Kidney tubule cell (primary cell): ENCODE data around the gene ESR2.
"Not testable (repeated sequence)": the region's sequence is repeated elsewhere in the genome, so short reads cannot be mapped to it uniquely, and the experiment has no call there.

Experiments used
- DNase-seq: peaks from one replicate; pipeline ENCODE4 v3.0.0-alpha.2; 2018; ENCODE audit warnings: low spot score

The ESR2 gene

GRCh38 chr14:64196814-64197411 lies 97.3 kb downstream of the ESR2 start:
- no peak for DNase-seq

- no peak for DNase-seq
Observed at GRCh38 chr14:64196056-64196455, 98.1 kb downstream of the ESR2 start.

DNA sequence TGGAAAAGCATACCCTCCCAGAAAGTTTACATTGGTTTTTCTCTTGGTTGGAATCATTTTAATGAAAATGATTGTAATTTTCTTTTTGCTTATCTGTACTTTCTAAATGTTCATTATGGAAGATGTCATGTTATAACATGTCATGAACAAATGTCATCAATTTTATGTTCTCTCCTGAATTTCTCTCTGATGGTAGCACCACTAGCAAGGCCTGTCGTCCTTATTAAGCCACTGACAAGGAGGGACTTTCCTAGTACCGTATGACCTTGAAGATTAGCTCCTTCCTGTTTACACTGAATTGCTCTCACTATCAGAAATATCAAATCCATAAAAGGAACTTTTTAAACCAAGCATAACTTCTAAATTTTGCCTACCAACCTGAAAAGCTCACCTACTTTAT lies 99.0 kb downstream of the ESR2 start:
- DNase-seq, result no peak

DNA sequence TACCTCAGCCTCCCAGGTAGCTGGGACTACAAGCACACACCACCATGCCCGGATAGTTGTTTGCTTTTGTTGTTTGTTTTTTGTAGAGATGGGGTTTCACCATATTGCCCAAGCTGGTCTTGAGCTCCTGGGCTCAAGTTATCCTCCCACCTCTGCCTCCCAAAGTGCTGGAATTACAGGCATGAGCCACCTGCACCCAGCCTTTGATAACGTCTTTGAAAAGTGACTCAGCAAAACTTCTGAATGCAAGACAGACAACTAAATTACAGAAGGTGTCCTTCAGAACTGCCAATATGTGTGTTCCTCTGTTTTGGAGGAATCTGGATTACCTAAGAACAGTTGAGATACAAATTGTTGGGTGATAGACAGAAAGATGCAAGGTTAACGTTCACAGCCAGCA lies 99.8 kb downstream of the ESR2 start:
- DNase-seq, result no peak

DNA sequence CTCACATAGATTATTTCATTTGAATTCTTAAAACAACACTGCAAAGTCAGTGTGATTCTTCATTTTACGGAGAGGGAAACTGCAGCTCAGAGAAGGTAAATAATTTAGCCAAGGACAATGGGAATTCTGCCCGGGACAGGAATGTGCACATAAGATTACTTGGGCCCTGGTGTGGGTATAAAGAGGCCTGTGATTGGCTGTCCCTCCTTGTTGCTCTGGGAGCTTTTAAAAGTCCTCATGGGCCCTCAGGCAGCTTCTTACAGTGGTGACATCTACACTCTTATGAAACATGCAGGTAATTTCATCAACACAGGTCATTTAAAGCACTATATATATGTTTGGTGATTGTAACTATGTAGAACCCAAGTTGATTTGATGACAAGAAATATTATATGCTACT lies 100.3 kb downstream of the ESR2 start:
- DNase-seq, result no peak

DNA sequence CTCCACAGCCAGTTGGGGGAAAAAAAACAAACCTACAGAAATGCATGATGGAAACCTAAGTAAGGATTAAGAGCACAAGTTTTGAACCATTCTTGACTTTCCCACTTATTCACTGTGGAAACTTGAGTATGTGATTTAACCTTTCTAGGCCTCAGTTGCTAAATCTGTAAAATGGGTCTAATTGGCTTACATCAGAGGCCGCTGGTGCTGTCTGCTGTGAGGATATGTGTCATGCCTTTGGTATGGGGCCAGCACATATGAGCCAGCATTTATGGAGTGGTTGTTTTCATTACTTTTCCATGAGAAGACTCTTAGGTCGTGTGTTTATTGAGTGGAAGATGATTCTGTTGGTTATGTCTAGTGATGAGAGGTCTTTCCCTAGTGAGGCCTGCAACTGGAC lies 102.4 kb downstream of the ESR2 start:
- peak; percentile 82 for DNase-seq

GRCh38 chr14:64190974-64191502 lies 103.1 kb downstream of the ESR2 start:
- DNase-seq, result no peak

DNA sequence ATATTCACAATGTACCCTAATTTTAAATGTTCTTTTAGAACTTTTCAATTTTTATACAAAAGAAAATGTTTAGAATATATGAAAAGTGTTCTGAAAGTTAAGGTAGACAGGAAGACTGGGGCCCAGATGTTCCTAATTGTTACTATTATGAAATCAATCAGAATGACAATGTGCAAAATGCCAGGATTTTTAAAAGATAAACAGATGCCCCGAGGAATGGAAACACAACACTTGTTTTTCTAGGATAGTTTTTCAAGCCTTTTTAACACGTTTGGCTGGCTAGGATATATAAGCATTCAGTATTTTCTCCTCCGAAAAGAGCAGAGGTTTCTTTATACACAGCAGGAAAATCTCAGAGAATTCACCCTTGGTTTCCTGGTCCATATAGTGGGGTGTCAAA lies 106.8 kb downstream of the ESR2 start:
- DNase-seq, result no peak

- no peak for DNase-seq
Observed at GRCh38 chr14:64186231-64187129, 107.7 kb downstream of the ESR2 start.

DNA sequence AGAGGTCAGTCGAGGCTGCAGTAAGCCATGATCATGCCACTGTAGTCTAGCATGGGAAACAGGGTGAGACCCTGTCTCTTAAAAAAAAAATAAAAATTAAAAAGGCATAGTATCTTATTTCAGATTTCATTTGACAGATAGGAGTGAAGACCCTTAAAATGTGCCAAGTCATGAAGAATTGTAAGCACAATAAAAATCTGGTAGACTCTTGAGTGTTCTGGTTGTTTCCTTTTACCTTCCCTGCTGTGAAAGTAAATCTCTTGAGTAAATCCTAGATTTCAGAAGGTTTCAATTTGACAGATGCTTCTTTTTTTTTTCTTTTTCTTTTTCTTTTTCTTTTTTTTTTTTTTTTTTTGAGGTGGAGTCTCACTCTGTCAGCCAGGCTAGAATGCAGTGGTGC lies 109.0 kb downstream of the ESR2 start:
- DNase-seq, result no peak

DNA sequence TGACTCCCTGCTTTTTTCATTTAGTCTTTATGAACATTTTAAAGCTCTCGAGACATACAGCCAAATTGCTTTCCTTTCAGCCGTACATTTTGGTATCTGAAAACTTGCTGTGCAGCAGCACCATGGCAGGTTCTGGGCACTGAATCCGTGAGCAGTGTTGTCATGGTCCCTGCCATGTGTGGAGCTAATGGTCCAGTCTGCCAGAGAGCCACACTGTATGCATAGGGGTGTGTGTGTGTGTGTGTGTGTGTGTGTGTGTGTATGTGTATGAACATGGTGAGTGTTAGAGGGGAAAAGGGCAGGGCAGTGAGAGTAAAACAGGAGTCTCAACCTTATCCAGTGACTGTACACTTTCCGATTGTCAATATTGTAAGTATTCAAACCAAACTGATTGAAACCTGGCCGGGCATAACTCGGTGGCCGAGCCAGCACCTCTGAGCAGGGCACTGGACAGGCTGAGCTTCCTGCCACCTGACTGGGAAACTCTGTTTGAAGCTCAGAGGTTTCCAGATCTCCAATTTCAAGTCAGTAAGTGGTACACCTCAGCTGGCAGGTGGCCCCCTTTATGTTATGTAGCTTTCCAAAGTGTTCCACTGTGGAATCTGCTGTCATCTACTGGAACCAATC lies 110.0 kb downstream of the ESR2 start:
- DNase-seq, result no peak

GRCh38 chr14:64182908-64183307 lies 111.3 kb downstream of the ESR2 start:
- not testable (repeated sequence) for DNase-seq

DNA sequence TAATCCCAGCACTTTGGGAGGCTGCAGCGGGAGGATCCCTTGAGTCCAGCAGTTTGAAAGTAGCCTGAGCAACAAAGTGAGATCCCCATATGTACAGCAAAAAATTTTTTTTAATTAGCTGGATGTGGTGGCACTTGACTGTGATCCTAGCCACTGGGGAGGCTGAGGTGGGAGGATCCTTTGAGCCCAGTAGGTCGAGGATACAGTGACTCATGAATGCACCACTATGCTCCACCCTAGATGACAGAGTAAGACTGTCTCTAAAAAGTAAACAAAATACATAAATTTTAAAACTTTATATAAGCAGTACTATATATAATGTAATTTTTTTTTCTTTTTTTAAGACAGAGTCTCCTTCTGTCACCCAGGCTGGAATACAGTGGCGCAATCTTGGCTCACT lies 115.4 kb downstream of the ESR2 start:
- no peak for DNase-seq

- DNase-seq, result no peak
Observed at GRCh38 chr14:64176330-64176729, 117.8 kb downstream of the ESR2 start.

- no peak for DNase-seq
Observed at GRCh38 chr14:64174922-64175782, 119.0 kb downstream of the ESR2 start.

DNA sequence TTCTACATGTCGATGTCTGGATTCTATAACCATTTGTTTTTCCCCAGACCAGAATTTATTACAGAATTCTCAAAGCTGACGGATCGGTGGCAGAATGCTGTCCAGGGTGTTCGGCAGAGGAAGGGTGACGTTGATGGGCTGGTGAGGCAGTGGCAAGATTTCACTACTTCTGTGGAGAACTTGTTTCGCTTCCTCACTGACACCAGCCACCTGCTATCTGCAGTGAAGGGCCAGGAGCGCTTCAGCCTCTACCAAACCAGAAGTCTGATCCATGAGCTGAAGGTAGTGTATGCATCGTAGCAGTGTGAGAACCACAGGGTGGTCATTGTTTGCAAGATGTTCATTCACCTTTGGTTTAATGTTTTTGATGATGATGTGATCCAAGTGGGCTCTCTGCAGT lies 124.0 kb downstream of the ESR2 start:
- DNase-seq, result no peak

GRCh38 chr14:64159588-64159987 lies 134.6 kb downstream of the ESR2 start:
- DNase-seq, result no peak

DNA sequence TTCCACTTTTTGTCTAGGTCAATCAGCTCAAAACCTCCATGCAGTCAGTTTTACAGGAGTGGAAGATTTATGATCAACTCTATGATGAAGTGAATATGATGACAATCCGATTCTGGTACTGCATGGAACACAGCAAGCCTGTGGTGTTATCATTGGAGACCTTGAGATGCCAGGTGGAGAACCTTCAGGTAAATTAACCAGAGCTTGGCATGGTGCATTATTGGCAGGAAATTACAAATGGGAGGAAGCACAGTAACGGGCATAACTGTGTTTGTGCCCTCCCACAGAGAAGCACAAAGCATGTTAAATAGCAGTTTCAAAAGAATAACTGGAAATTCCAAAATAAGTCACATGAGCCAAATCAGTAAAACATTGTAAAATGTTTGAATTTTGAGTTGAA lies 135.6 kb downstream of the ESR2 start:
- DNase-seq, result no peak

- DNase-seq, result no peak
Observed at GRCh38 chr14:64149921-64150320, 144.2 kb downstream of the ESR2 start.

GRCh38 chr14:64147126-64147790 lies 146.9 kb downstream of the ESR2 start:
- DNase-seq, result no peak

DNA sequence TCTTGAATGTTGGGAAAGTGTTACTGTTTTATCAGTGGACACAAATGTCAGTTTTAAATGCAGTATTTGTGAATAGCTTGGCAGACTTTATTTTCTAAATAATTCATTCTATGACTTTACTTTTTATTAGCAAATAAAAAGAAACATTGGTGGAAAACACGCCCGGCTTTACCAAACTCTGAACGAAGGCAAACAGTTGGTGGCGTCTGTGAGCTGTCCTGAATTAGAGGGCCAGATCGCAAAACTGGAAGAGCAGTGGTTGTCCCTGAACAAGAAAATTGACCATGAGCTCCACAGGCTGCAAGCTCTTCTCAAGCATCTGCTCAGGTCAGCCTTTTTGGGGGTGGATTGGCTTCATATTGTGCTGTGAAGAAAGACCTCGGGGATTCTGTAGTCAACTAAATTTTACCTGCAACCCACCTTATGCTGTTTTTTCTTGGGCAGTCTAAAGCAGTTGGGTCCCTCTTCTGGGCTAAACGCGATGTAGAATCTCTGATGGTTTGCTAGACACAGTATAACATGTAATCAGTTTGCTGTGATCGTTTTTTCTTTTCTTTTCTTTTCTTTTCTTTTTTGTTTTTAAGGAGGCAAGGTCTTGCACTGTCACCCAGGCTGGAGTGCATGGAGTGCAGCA lies 156.4 kb downstream of the ESR2 start:
- no peak for DNase-seq
